Measurements from ENCODE around the gene PJA1. TPM values are rescaled to one million over a fixed set of nuclear protein-coding genes. Genes with fewer than 3 reads are reported as not detected.

PJA1 gene
- 9.6 and 17.0 TPM in 2 replicates for total RNA-seq (2012; rRNA removed)

GRCh38 chrX:69165087-69165651, at the start of gene PJA1:
Gene PJA1, minus strand, starts transcription at chrX:69165453. Its CDS starts 2,380 bp downstream, at chrX:69163073.
- H3K27me3 ChIP-seq (ENCODE audit: control insufficient read depth, insufficient read depth, low read length): peaks cover 9% of the 10 kb centered on the region
- peak within 1 kb of the TSS; percentile 85 for H3K4me3 ChIP-seq (ENCODE audit: low read length)
- H3K4me1 ChIP-seq (ENCODE audit: control insufficient read depth, insufficient read depth, low read length): no peaks in the 10 kb centered on the region
- H3K9me3 ChIP-seq (replicated peaks; ENCODE audit: low read length): no peaks in the 10 kb centered on the region
- peak within 1 kb of the TSS; percentile 90 for H3K9ac ChIP-seq (ENCODE audit: low read depth, low read length)
- peaks cover 7% of the 10 kb centered on the region for H3K36me3 ChIP-seq (ENCODE audit: insufficient read depth, low read length)
- peak within 1 kb of the TSS; percentile 82 for H3K4me2 ChIP-seq (ENCODE audit: low read length)

GRCh38 chrX:69214463-69214862, 49.2 kb upstream of the PJA1 start:
- Histone ChIP-seq H3K4me2 (ENCODE audit: low read length) (no peak overlapping the region), H3K9ac (ENCODE audit: low read depth, low read length) (no peak overlapping the region), H3K4me1 (ENCODE audit: control insufficient read depth, insufficient read depth, low read length) (no peaks in the 10 kb centered on the region), H3K27me3 (ENCODE audit: control insufficient read depth, insufficient read depth, low read length) (peaks cover 47% of the 10 kb centered on the region), H3K4me3 (ENCODE audit: low read length) (no peak overlapping the region), H3K9me3 (replicated peaks; ENCODE audit: low read length) (no peaks in the 10 kb centered on the region), H3K36me3 (ENCODE audit: insufficient read depth, low read length) (no peaks in the 10 kb centered on the region)

- no peak overlapping the region for H3K9ac ChIP-seq (ENCODE audit: low read depth, low read length)
- H3K36me3 ChIP-seq (ENCODE audit: insufficient read depth, low read length): no peaks in the 10 kb centered on the region
- H3K4me3 ChIP-seq (ENCODE audit: low read length): no peak overlapping the region
- H3K4me1 ChIP-seq (ENCODE audit: control insufficient read depth, insufficient read depth, low read length): no peaks in the 10 kb centered on the region
- no peaks in the 10 kb centered on the region for H3K9me3 ChIP-seq (replicated peaks; ENCODE audit: low read length)
- H3K4me2 ChIP-seq (ENCODE audit: low read length): no peak overlapping the region
- H3K27me3 ChIP-seq (ENCODE audit: control insufficient read depth, insufficient read depth, low read length): peaks cover 40% of the 10 kb centered on the region
Observed at GRCh38 chrX:69211701-69212100, 46.4 kb upstream of the PJA1 start.

- H3K9ac ChIP-seq (ENCODE audit: low read depth, low read length): no peak overlapping the region
- no peaks in the 10 kb centered on the region for H3K36me3 ChIP-seq (ENCODE audit: insufficient read depth, low read length)
- H3K4me3 ChIP-seq (ENCODE audit: low read length): no peak overlapping the region
- no peaks in the 10 kb centered on the region for H3K4me1 ChIP-seq (ENCODE audit: control insufficient read depth, insufficient read depth, low read length)
- H3K9me3 ChIP-seq (replicated peaks; ENCODE audit: low read length): no peaks in the 10 kb centered on the region
- H3K27me3 ChIP-seq (ENCODE audit: control insufficient read depth, insufficient read depth, low read length): peaks cover 40% of the 10 kb centered on the region
- no peak overlapping the region for H3K4me2 ChIP-seq (ENCODE audit: low read length)
Observed at GRCh38 chrX:69210581-69210980, 45.3 kb upstream of the PJA1 start.

- H3K4me3 ChIP-seq (ENCODE audit: low read length): no peak overlapping the region
- H3K9me3 ChIP-seq (replicated peaks; ENCODE audit: low read length): no peaks in the 10 kb centered on the region
- no peak overlapping the region for H3K4me2 ChIP-seq (ENCODE audit: low read length)
- no peak overlapping the region for H3K9ac ChIP-seq (ENCODE audit: low read depth, low read length)
- H3K27me3 ChIP-seq (ENCODE audit: control insufficient read depth, insufficient read depth, low read length): peaks cover 30% of the 10 kb centered on the region
- no peaks in the 10 kb centered on the region for H3K36me3 ChIP-seq (ENCODE audit: insufficient read depth, low read length)
- no peaks in the 10 kb centered on the region for H3K4me1 ChIP-seq (ENCODE audit: control insufficient read depth, insufficient read depth, low read length)
Observed at GRCh38 chrX:69207216-69207615, 42.0 kb upstream of the PJA1 start.

- H3K9ac ChIP-seq (ENCODE audit: low read depth, low read length): no peak overlapping the region
Observed at GRCh38 chrX:69203638-69204037, 38.4 kb upstream of the PJA1 start.

GRCh38 chrX:69197690-69198089, 32.4 kb upstream of the PJA1 start:
- Histone ChIP-seq H3K4me1 (ENCODE audit: control insufficient read depth, insufficient read depth, low read length) (no peaks in the 10 kb centered on the region), H3K4me2 (ENCODE audit: low read length) (no peak overlapping the region), H3K36me3 (ENCODE audit: insufficient read depth, low read length) (no peaks in the 10 kb centered on the region), H3K9ac (ENCODE audit: low read depth, low read length) (no peak overlapping the region), H3K4me3 (ENCODE audit: low read length) (no peak overlapping the region), H3K27me3 (ENCODE audit: control insufficient read depth, insufficient read depth, low read length) (peaks cover 43% of the 10 kb centered on the region), H3K9me3 (replicated peaks; ENCODE audit: low read length) (no peaks in the 10 kb centered on the region)

More at GRCh38 chrX:69203638-69204037, 38.4 kb upstream of the PJA1 start:
- no peak overlapping the region for H3K4me2 ChIP-seq (ENCODE audit: low read length)
- H3K4me3 ChIP-seq (ENCODE audit: low read length): no peak overlapping the region
- H3K4me1 ChIP-seq (ENCODE audit: control insufficient read depth, insufficient read depth, low read length): no peaks in the 10 kb centered on the region
- peaks cover 29% of the 10 kb centered on the region for H3K27me3 ChIP-seq (ENCODE audit: control insufficient read depth, insufficient read depth, low read length)
- no peaks in the 10 kb centered on the region for H3K36me3 ChIP-seq (ENCODE audit: insufficient read depth, low read length)
- H3K9me3 ChIP-seq (replicated peaks; ENCODE audit: low read length): no peaks in the 10 kb centered on the region

- H3K27me3 ChIP-seq (ENCODE audit: control insufficient read depth, insufficient read depth, low read length): peaks cover 45% of the 10 kb centered on the region
- no peak overlapping the region for H3K4me2 ChIP-seq (ENCODE audit: low read length)
- H3K36me3 ChIP-seq (ENCODE audit: insufficient read depth, low read length): no peaks in the 10 kb centered on the region
- no peak overlapping the region for H3K9ac ChIP-seq (ENCODE audit: low read depth, low read length)
- no peaks in the 10 kb centered on the region for H3K4me1 ChIP-seq (ENCODE audit: control insufficient read depth, insufficient read depth, low read length)
- H3K4me3 ChIP-seq (ENCODE audit: low read length): no peak overlapping the region
- no peaks in the 10 kb centered on the region for H3K9me3 ChIP-seq (replicated peaks; ENCODE audit: low read length)
Observed at GRCh38 chrX:69196666-69197065, 31.4 kb upstream of the PJA1 start.

- no peak overlapping the region for H3K4me2 ChIP-seq (ENCODE audit: low read length)
- no peaks in the 10 kb centered on the region for H3K36me3 ChIP-seq (ENCODE audit: insufficient read depth, low read length)
- no peaks in the 10 kb centered on the region for H3K4me1 ChIP-seq (ENCODE audit: control insufficient read depth, insufficient read depth, low read length)
- no peak overlapping the region for H3K9ac ChIP-seq (ENCODE audit: low read depth, low read length)
- H3K4me3 ChIP-seq (ENCODE audit: low read length): no peak overlapping the region
- H3K9me3 ChIP-seq (replicated peaks; ENCODE audit: low read length): no peaks in the 10 kb centered on the region
- peaks cover 49% of the 10 kb centered on the region for H3K27me3 ChIP-seq (ENCODE audit: control insufficient read depth, insufficient read depth, low read length)
Observed at GRCh38 chrX:69195810-69196209, 30.6 kb upstream of the PJA1 start.

- Histone ChIP-seq H3K9me3 (replicated peaks; ENCODE audit: low read length) (no peaks in the 10 kb centered on the region), H3K4me1 (ENCODE audit: control insufficient read depth, insufficient read depth, low read length) (no peaks in the 10 kb centered on the region), H3K27me3 (ENCODE audit: control insufficient read depth, insufficient read depth, low read length) (peaks cover 51% of the 10 kb centered on the region), H3K4me3 (ENCODE audit: low read length) (no peak overlapping the region), H3K4me2 (ENCODE audit: low read length) (no peak overlapping the region), H3K9ac (ENCODE audit: low read depth, low read length) (no peak overlapping the region), H3K36me3 (ENCODE audit: insufficient read depth, low read length) (no peaks in the 10 kb centered on the region)
Observed at GRCh38 chrX:69195192-69195591, 29.9 kb upstream of the PJA1 start.

- Histone ChIP-seq H3K4me1 (ENCODE audit: control insufficient read depth, insufficient read depth, low read length) (no peaks in the 10 kb centered on the region), H3K27me3 (ENCODE audit: control insufficient read depth, insufficient read depth, low read length) (peaks cover 50% of the 10 kb centered on the region), H3K9ac (ENCODE audit: low read depth, low read length) (no peak overlapping the region), H3K4me2 (ENCODE audit: low read length) (no peak overlapping the region), H3K36me3 (ENCODE audit: insufficient read depth, low read length) (no peaks in the 10 kb centered on the region), H3K4me3 (ENCODE audit: low read length) (no peak overlapping the region), H3K9me3 (replicated peaks; ENCODE audit: low read length) (no peaks in the 10 kb centered on the region)
Observed at GRCh38 chrX:69192603-69193002, 27.4 kb upstream of the PJA1 start.

- Histone ChIP-seq H3K9ac (ENCODE audit: low read depth, low read length) (no peak overlapping the region), H3K4me3 (ENCODE audit: low read length) (no peak overlapping the region), H3K4me1 (ENCODE audit: control insufficient read depth, insufficient read depth, low read length) (no peaks in the 10 kb centered on the region), H3K36me3 (ENCODE audit: insufficient read depth, low read length) (no peaks in the 10 kb centered on the region), H3K27me3 (ENCODE audit: control insufficient read depth, insufficient read depth, low read length) (peaks cover 45% of the 10 kb centered on the region), H3K4me2 (ENCODE audit: low read length) (no peak overlapping the region), H3K9me3 (replicated peaks; ENCODE audit: low read length) (no peaks in the 10 kb centered on the region)
Observed at GRCh38 chrX:69189576-69190371, 24.5 kb upstream of the PJA1 start.

All from skeletal muscle satellite cell (primary cell).